HepG2 (cell line): Measurements from ENCODE around the gene CATSPERB. TPM values are rescaled to one million over a fixed set of nuclear protein-coding genes. Genes with fewer than 3 reads are reported as not detected.

Source experiments
- GTF3A ChIP-seq: sonication (generic); formaldehyde crosslinking; conservative IDR thresholded peaks from 2 replicates; pipeline ENCODE4 v1.4.0; 2020; ENCODE audit warnings: mild to moderate bottlenecking, missing genetic modification reagents
- MAFG ChIP-seq: sonication (generic); formaldehyde crosslinking; IDR thresholded peaks from 2 replicates; pipeline ENCODE4 v1.5.1; 2020; ENCODE audit warnings: mild to moderate bottlenecking, missing genetic modification reagents
- NKX3-1 ChIP-seq: sonication (generic); formaldehyde crosslinking; IDR thresholded peaks from 2 replicates; pipeline ENCODE4 v1.5.0; 2020; ENCODE audit warnings: missing genetic modification reagents
- SKI ChIP-seq: fragments of 450-650 bp; IDR thresholded peaks from one replicate; pipeline ENCODE4 v1.6.1; 2018; ENCODE audit warnings: mild to moderate bottlenecking; ENCODE audit not compliant: partially characterized antibody
- SP5 ChIP-seq: IDR thresholded peaks from 2 replicates; pipeline ENCODE4 v1.6.1; 2016; ENCODE audit warnings: low read depth, borderline replicate concordance
- ZNF251 ChIP-seq: sonication (generic); formaldehyde crosslinking; IDR thresholded peaks from 2 replicates; pipeline ENCODE4 v1.9.0; 2021; ENCODE audit warnings: mild to moderate bottlenecking, missing genetic modification reagents
- ZNF746 ChIP-seq: sonication (generic); formaldehyde crosslinking; IDR thresholded peaks from 2 replicates; pipeline ENCODE4 v1.8.0; 2022; ENCODE audit warnings: mild to moderate bottlenecking, missing genetic modification reagents
- polyA plus RNA-seq, 8 experiments: library from polyadenylated mRNA; depleted of rRNA in 3 of 8; stranded (reverse) in 7 of 8; unstranded in 1 of 8; fragments of >200 nt; fragmentation: Illumina TruSeq in 4 of 8; extraction: Trizol in 4 of 8; gene quantifications; 2 replicates each; pipeline versions ENCODE4 v1.2.1 to v1.2.3, GENCODE V29; 2011 to 2016; ENCODE audit warnings: low read depth in 4 of 8, missing spikeins in 1 of 8, mixed read lengths in 1 of 8; ENCODE audit not compliant: insufficient read depth in 1 of 8
- total RNA-seq, 5 experiments: library from RNA; depleted of rRNA; stranded (reverse); fragments of >200 nt; fragmentation: Illumina TruSeq; extraction: Trizol; gene quantifications; 2 replicates each; pipeline ENCODE4 v1.2.3, GENCODE V29; 2016; ENCODE audit warnings: low read depth in 1 of 5
- TF ChIP-seq, protein P1 (sequence below): sonication (generic); formaldehyde crosslinking; IDR thresholded peaks from one replicate; pipeline ENCODE4 v1.5.1; 2020; ENCODE audit warnings: mild to moderate bottlenecking, missing genetic modification reagents; ENCODE audit errors: not compliant biosample characterization
- TF ChIP-seq, protein P2 (sequence below): sonication (generic); formaldehyde crosslinking; IDR thresholded peaks from 2 replicates; pipeline ENCODE4 v1.5.0; 2020; ENCODE audit warnings: mild to moderate bottlenecking, missing genetic modification reagents

Gene CATSPERB
- total and polyA plus RNA-seq, 2 of the 13 experiments (the other 11 are each of a cell fraction or from before 2014, with no cell fraction given), result not detected

DNA sequence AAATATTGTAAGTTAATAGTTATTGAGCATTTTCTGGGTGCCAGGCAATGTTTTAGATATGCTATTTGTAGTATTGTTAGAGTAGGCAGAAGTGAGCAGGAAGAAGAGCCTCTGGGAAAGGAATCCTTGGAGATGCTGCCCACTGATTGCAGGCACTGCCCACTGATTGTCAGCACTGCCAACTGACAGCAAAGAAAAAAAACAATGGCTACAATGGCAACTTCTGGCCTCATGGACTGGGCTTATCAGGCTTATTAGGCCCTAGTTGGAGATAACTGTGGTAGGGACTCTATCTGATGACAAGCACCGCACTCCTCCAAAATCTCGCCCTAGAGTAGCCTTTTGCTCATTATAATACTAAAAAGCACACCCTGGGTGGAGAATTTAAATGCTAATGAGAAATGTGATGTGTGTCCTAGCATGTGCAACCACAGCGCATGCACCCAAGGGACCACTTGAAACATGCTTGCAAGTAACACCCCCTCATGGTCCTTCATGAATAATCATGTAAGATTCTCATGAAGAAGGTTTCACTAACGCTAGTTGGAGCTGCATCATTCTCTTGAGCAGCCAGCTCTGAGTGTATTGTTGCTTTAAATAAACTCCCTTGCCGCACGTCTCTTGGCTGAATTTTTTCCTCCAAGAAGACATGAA lies 118.3 kb downstream of the CATSPERB start (continued):
- TF ChIP-seq, protein P1, sequence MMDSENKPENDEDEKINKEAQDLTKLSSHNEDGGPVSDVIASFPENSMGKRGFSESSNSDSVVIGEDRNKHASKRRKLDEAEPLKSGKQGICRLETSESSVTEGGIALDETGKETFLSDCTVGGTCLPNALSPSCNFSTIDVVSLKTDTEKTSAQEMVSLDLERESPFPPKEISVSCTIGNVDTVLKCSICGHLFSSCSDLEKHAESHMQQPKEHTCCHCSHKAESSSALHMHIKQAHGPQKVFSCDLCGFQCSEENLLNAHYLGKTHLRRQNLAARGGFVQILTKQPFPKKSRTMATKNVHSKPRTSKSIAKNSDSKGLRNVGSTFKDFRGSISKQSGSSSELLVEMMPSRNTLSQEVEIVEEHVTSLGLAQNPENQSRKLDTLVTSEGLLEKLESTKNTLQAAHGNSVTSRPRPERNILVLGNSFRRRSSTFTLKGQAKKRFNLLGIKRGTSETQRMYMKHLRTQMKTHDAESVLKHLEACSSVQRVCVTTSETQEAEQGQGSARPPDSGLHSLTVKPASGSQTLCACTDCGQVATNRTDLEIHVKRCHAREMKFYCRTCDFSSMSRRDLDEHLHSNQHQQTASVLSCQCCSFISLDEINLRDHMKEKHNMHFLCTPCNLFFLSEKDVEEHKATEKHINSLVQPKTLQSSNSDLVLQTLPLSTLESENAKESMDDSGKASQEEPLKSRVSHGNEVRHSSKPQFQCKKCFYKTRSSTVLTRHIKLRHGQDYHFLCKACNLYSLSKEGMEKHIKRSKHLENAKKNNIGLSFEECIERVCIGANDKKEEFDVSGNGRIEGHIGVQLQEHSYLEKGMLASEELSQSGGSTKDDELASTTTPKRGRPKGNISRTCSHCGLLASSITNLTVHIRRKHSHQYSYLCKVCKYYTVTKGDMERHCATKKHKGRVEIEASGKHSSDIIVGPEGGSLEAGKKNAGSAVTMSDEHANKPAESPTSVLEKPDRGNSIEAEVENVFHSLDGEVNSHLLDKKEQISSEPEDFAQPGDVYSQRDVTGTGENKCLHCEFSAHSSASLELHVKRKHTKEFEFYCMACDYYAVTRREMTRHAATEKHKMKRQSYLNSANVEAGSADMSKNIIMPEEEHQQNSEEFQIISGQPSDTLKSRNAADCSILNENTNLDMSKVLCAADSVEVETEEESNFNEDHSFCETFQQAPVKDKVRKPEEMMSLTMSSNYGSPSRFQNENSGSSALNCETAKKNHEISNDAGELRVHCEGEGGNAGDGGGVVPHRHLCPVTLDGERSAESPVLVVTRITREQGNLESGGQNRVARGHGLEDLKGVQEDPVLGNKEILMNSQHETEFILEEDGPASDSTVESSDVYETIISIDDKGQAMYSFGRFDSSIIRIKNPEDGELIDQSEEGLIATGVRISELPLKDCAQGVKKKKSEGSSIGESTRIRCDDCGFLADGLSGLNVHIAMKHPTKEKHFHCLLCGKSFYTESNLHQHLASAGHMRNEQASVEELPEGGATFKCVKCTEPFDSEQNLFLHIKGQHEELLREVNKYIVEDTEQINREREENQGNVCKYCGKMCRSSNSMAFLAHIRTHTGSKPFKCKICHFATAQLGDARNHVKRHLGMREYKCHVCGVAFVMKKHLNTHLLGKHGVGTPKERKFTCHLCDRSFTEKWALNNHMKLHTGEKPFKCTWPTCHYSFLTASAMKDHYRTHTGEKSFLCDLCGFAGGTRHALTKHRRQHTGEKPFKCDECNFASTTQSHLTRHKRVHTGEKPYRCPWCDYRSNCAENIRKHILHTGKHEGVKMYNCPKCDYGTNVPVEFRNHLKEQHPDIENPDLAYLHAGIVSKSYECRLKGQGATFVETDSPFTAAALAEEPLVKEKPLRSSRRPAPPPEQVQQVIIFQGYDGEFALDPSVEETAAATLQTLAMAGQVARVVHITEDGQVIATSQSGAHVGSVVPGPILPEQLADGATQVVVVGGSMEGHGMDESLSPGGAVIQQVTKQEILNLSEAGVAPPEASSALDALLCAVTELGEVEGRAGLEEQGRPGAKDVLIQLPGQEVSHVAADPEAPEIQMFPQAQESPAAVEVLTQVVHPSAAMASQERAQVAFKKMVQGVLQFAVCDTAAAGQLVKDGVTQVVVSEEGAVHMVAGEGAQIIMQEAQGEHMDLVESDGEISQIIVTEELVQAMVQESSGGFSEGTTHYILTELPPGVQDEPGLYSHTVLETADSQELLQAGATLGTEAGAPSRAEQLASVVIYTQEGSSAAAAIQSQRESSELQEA (CRISPR knock-in tag), result no peak
- TF ChIP-seq GTF3A (no peak), NKX3-1 (no peak), MAFG (CRISPR knock-in tag) (no peak), SKI (no peak), ZNF251 (CRISPR knock-in tag) (no peak), ZNF746 (no peak), SP5 (CRISPR knock-in tag) (no peak)
- TF ChIP-seq, protein P2, sequence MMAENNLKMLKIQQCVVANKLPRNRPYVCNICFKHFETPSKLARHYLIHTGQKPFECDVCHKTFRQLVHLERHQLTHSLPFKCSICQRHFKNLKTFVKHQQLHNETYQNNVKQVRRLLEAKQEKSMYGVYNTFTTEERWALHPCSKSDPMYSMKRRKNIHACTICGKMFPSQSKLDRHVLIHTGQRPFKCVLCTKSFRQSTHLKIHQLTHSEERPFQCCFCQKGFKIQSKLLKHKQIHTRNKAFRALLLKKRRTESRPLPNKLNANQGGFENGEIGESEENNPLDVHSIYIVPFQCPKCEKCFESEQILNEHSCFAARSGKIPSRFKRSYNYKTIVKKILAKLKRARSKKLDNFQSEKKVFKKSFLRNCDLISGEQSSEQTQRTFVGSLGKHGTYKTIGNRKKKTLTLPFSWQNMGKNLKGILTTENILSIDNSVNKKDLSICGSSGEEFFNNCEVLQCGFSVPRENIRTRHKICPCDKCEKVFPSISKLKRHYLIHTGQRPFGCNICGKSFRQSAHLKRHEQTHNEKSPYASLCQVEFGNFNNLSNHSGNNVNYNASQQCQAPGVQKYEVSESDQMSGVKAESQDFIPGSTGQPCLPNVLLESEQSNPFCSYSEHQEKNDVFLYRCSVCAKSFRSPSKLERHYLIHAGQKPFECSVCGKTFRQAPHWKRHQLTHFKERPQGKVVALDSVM (CRISPR knock-in tag), result no peak
